Epithelial cell of umbilical artery (primary cell): Measurements from ENCODE around the gene ZBP1. TPM values are rescaled to one million over a fixed set of nuclear protein-coding genes. Genes with fewer than 3 reads are reported as not detected.

Source experiments
- total RNA-seq: library from RNA; depleted of rRNA; stranded (reverse); fragments of >200 nt; gene quantifications from 2 replicates; pipeline ENCODE4 v1.2.3, GENCODE V29; 2014

The ZBP1 gene
- not detected in 2 replicates for total RNA-seq

DNA sequence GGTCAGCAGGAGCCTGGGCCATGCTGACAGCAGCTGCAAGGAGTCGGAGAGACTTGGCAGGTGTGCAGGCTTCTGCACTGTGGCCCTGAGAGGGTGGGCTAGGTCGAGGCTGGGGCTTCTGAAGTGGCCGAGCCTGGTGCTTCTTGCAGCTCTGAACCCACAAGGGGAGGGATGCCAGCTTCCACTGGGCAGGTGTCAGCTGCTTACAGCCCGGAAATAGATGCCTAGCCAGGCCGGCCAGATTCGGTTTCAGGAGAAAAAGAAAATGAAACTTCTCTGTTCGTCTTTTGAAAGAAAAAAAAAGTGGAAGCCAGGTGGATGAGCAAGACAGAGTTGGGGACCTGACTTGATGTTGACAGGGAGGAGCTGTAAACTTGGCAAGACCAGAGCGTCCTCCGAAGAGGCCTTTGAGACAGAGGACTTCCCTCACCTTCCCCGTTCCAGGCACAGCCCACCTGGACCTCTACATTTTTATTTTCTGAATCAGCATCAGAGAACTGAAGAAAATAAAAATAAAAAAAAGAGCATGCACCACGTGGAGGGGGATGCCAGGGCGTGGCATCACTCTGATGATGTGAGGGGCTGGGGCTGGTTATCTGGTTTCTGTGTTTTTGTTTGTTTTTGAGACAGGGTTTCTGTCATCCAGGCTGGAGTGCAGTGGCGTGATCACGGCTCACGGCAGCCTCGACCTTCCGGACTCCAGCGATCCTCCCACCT is at the start of gene ZBP1:
Gene ZBP1, minus strand, starts transcription at position 153 of the 717 bp plus-strand sequence. Its CDS starts 131 bp downstream, at position 22.

GRCh38 chr20:57560554-57561355 is 59.5 kb downstream of the ZBP1 start, which contains the start of gene PCK1:
Gene PCK1 (plus strand): TSS chr20:57561110. CDS start chr20:57561412, 302 bp downstream.

Other genes with a start within 250 kb of the ZBP1 start
- gene RBM38, start 229.0 kb downstream of the ZBP1 start, total RNA-seq, result 10.9 and 16.2 TPM in 2 replicates
- gene CTCFL, start 95.3 kb downstream of the ZBP1 start, total RNA-seq, result 0.15 TPM in 1 of 2 replicates, not detected in the other
- gene PCK1, start 59.3 kb downstream of the ZBP1 start, total RNA-seq, result not detected in 2 replicates
- 2.3 and 19.2 TPM in 2 replicates for gene PMEPA1, start 89.6 kb upstream of the ZBP1 start, total RNA-seq